AG09309 (cell line): ENCODE data around the gene GPN2.

Source experiments
- DNase-seq: peaks from one replicate; pipeline ENCODE4 v3.0.0-alpha.2; 2010; ENCODE audit warnings: low read depth
- H3K4me3 ChIP-seq: 2 replicates; pipeline ENCODE4 v1.5.1; 2011; ENCODE audit warnings: mild to moderate bottlenecking, low read depth, low read length, moderate library complexity; ENCODE audit not compliant: control insufficient read depth
- TF ChIP-seq, protein P1 (sequence below): IDR thresholded peaks from 2 replicates; pipeline ENCODE4 v1.5.1; 2011; ENCODE audit warnings: mild to moderate bottlenecking, low read depth, low read length, inconsistent platforms; ENCODE audit not compliant: insufficient read depth, control insufficient read depth; ENCODE audit errors: missing control alignments

GPN2 gene

DNA sequence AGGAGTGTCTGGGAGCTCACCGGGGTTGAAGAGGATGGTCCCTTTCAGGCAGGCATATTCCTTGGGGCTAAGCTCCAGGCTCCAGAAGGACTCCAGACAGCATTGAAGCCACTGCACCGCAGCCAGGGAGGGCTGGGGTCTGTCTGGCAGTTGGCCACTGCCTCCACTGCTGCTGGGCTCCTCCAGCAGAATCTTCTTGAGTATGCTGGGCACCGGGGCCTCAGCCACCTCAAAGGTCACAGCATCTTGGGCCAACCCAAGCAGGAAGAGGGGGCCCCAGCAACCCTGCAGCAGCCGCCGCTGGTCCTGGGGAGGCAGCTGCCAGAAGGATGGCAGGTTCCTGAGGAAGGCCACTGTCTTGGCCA lies 23.3 kb upstream of the GPN2 start:
- TF ChIP-seq, protein P1, sequence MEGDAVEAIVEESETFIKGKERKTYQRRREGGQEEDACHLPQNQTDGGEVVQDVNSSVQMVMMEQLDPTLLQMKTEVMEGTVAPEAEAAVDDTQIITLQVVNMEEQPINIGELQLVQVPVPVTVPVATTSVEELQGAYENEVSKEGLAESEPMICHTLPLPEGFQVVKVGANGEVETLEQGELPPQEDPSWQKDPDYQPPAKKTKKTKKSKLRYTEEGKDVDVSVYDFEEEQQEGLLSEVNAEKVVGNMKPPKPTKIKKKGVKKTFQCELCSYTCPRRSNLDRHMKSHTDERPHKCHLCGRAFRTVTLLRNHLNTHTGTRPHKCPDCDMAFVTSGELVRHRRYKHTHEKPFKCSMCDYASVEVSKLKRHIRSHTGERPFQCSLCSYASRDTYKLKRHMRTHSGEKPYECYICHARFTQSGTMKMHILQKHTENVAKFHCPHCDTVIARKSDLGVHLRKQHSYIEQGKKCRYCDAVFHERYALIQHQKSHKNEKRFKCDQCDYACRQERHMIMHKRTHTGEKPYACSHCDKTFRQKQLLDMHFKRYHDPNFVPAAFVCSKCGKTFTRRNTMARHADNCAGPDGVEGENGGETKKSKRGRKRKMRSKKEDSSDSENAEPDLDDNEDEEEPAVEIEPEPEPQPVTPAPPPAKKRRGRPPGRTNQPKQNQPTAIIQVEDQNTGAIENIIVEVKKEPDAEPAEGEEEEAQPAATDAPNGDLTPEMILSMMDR = no peak
- no peak overlapping the region for H3K4me3 ChIP-seq
- no peak for DNase-seq

GRCh38 chr1:26912147-26912490 lies 22.0 kb upstream of the GPN2 start:
- H3K4me3 ChIP-seq = no peak overlapping the region
- DNase-seq = no peak
- TF ChIP-seq, protein P1 = no peak

DNA sequence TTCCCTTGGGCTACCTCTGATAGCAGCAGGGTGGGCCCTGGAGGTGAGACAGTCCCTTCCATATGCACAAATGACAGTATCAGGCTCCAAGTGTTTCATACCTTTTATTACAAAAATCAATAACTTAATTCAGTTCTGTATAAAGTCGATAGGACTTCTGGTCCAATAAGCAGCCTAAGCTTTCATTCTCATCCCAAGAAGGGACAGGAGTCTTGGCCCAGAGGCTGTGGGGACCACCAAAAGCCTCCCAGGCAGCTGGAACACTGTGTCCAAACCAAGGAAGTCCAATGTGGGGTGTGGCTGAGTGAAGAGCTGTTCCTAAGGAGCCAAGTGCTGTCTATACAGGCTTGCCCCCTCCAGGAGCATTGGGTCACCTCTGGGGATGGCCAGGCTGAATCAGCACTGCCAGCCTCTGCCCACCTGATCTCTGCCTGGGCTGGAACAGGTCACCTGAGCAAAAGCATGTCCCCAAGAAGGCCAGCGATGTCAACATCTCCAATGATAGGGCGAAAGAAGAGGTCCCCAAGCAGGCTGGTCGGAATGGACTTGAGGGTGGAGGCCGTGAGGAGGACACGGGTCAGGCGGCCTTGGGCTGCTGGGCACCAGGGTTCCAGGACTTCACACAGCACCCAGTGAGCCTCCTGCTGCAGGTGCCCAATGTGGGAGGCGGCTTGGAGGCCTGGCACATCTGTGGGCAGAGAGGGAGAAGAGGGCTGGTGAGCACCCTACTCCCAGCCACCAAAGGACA lies 21.5 kb upstream of the GPN2 start:
- no peak for DNase-seq
- TF ChIP-seq, protein P1 = no peak
- no peak overlapping the region for H3K4me3 ChIP-seq

DNA sequence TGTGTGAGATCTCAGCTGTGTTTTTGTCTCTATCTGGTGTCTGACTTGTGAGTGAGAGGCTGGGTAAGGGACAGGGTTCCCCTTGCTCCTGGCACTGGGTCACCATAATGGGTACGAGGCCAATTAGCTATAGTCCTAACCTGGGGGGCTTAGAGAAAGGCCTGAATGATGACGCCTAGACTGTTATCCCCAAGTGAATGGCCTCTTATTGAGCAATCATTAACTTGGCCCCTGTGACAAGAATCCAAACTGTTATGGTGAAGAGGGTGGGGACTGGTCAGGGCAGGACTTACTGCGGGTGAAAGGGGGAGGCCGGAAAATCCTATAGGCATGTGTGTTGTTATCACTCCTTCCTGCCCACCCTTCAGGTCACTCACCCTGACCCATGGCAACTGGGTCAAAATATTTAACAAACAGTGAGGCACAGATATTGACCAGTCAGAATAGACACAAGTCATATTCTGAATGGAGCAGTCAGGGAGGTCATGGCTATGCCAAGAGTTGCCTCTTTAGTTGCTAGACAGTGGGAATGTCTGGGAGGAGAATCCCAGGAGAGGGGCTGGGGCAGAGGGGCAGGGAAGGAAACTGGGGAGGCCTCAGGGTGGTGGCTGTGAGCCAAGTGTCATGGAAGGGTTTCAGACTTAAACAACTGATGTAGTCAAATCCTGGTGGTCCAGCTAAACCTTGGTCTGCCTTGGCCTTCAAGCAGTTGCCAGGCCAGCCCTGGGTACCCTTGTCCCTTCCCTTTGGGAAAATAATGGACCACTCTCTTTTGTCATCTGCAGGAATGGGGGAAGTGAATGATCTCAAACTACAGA lies 20.5 kb upstream of the GPN2 start:
- TF ChIP-seq, protein P1 = no peak
- DNase-seq = no peak
- H3K4me3 ChIP-seq = no peak overlapping the region

GRCh38 chr1:26909951-26910342 lies 19.9 kb upstream of the GPN2 start:
- DNase-seq = no peak
- TF ChIP-seq, protein P1 = no peak

DNA sequence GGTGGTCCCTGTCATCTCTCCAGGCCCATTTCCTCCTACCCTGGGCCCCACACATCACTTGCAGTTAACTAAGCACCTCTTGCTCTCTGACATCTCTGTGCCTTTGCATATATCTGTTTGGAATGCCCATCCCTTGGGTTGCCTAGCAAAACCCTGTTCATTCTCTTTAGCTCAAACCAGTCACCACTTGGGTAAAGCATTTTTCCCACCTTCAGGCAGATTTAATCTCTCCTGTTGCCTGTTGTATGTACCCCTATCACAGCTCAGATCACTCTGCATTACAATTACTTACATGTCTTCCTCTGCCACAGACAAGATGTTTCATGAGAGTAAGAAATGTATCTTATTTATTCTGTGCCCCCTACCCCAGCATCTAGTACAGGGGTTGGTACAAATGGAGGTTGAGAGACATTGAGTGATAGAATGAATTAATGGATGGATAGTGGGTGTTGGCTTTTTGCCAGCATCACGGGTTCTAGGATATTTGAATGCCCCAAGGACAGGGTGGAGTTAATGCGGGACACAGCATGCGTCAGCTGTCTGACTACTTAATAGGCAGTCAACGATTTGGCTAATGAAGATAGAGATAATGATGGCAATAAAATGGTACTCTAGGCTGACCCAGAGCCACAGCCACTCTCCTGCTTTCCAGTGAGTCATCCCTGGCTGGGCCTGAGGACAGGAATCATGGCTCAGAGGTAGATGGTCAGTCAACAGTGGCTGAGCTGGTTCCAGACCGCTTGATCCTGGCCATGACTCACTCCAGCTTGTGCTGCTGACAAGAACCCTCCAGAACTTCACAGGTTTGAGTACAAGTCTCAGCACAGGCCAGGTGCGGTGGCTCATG lies 17.2 kb upstream of the GPN2 start:
- DNase-seq = peak; percentile 70
- TF ChIP-seq, protein P1 = no peak
- no peak overlapping the region for H3K4me3 ChIP-seq

More at GRCh38 chr1:26909951-26910342, 19.9 kb upstream of the GPN2 start:
- H3K4me3 ChIP-seq = no peak overlapping the region
